Measurements from ENCODE around the gene LYPD1.
A peak's percentile ranks its signal among the peaks of the same experiment; 100 is the strongest.

Gene LYPD1

GRCh38 chr2:132668189-132668823 lies 1.7 kb downstream of the LYPD1 start:
- DNase-seq = no peak

- no peak for DNase-seq
Measured at GRCh38 chr2:132667706-132668105, 2.3 kb downstream of the LYPD1 start.

DNA sequence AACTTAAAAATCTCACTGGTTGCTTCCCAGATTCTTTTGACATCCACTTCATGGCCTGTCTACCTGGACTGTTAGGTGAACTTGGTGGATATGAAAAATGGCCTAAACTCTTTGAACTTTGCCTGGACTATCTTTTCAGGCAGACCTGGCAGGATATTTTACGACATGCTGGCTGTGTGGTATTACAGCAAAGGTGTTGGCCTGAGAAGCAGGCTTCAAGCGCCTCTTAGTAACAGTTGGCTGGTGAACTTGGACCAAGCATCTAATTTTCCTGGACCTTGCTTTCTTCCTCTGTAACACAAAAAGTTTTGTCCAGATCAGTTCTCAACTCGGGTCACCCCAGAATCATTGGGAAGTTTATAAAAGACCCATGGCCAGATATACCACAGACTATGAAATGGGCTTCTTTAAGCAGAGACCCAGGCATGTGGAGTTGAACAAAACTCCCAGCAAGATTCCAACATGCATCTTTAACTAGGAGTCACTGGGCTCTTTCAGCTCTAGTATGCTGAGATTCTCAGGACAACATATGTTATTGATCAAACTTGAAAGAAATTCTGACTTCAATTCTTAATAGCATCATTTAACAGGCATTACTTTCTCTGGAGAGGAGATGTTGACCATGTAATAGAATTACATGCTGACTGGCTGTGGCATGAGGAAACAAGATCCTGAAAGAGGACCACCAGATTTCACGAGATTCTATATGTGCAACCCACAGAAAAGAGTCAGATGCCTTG lies 4.4 kb downstream of the LYPD1 start:
- no peak for DNase-seq

GRCh38 chr2:132664096-132664495 lies 5.9 kb downstream of the LYPD1 start:
- no peak for DNase-seq

DNA sequence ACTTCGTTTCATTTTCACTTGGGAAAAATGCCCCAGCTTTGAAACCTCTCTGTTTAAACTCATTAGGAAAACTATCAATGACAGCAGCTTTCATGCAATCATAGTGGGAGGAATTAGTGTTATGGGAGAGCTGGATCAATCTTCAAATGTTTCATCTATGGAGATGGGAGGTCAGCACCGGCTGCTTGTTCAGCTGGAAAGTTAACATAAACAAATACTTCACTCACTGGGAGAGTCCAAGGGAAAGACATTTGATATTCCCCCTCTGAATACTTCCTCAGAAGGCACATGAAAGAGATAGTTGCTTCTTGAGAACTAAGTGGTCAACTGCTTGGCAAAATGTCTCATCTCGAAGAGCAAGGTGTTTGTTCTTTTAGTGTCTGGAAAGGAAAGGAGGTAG lies 7.3 kb downstream of the LYPD1 start:
- no peak for DNase-seq

DNA sequence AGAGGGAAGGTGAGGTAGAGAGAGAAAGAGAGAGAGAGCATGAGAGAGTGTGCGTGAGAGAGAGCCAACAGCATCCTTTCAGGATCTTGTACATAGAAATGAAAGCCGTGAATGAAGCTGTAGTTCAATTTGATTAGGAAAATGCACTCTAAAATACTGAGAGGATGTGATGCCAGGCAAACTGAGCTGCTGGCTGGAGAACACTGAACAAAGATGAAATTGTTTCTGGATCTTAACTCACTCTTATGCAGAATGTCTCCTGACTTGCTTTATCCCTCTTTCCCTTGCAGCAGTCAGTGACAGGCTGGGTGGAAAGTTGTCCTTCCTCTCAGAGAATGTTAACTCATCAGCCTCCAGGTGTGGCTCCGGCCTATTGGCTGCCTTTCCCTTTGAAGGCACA lies 10.7 kb downstream of the LYPD1 start:
- DNase-seq = no peak

DNA sequence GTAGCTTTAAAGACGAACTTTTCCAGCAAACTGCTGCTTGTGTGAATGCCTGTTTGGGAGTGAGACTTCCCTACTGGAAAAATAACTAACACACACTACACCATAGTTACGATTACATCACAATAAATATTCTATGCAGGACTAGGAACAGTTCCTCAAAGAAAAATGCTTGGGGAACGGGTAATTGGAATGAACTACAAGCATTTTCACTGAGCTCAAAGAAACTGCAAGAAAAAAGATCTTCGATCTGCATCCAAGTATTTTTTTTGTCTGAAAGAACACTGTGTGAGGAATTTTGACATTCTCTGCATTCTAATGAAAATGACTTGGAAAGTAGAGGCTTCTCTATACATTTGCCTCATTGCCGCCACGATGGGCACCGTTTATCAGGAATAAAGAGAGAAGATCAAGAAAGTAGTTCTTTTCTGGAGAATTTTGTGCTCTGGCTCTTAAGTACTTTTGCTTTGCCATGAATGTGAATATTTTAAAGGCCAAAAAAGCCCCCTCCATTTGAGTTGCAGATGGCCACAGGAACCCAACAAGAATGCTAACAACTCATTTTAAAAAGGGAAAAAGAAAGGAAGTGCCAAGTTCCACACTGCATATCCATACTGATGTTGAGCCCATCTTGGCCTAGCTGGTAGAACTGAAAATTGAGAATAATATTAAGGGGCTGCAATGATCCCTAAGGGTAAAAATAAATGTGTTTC lies 13.6 kb downstream of the LYPD1 start:
- no peak for DNase-seq

DNA sequence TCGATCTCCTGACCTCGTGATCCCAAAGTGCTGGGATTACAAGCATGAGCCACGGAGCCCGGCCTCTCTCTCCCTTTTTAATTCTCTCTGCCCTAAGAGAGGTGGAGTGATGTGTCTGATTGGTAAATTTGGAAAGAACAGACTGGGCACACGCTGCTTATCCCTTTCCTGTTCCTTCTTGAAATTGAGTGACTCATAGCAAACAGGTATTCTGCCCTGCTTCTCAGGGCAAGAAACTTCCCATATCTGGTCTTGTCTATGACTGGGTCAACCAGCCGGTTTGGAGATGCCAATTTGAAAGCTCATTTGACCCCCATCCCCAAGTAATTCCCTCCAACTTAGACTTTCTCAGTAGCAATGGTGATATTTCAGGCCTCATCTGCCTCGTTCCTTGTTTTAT lies 15.0 kb downstream of the LYPD1 start:
- DNase-seq = no peak

- no peak for DNase-seq
Measured at GRCh38 chr2:132654335-132654734, 15.7 kb downstream of the LYPD1 start.

- no peak for DNase-seq
Measured at GRCh38 chr2:132652474-132652873, 17.5 kb downstream of the LYPD1 start.

DNA sequence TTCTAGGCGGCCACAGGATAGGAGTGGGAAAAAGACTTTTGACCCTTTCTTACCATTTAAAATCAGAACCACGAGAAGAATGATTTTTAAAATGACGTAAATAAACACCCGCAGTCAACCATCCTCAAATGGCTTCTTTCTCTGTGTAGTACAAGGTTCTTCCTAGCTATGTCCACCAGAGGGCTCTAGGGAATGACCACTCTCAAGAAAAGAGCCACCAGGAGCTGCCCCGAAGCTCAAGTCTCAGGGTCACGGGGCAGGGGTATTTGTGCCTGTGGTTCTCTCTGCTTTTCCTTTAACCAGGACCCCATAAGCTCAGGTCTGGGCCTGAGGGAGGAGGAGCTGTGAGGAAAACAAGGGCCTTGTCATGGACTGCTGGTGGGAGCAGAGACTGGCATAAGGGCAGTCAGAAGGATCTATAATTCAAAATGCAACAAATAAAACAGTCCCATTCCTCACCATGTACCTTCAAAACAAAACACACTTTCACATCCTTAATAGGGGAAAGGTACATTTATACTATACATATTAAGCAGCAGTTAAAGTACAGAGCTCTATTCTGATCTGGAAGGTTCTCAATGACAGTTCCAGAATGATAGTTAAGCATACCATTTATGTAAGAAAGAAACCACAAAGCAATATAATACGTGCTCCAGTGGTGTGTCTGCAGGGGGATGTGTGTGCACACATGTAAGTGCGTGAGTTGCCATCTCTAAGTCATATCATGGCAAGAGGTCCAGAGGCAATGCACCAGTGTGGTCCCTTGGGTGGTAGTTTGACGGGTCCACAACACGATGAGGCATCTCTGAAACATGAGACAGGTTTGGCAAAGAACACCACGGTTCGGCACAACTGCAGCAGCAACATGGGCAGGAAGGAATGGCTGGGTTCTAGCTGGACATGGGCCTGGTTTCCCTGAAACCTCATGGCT lies 18.6 kb downstream of the LYPD1 start:
- DNase-seq = peak; percentile 4

GRCh38 chr2:132646540-132647108 lies 23.4 kb downstream of the LYPD1 start:
- no peak for DNase-seq

GRCh38 chr2:132645722-132646539 lies 24.1 kb downstream of the LYPD1 start:
- peak; percentile 36 for DNase-seq

GRCh38 chr2:132645176-132645575 lies 24.8 kb downstream of the LYPD1 start:
- no peak for DNase-seq

GRCh38 chr2:132642415-132642814 lies 27.6 kb downstream of the LYPD1 start:
- DNase-seq = no peak

DNA sequence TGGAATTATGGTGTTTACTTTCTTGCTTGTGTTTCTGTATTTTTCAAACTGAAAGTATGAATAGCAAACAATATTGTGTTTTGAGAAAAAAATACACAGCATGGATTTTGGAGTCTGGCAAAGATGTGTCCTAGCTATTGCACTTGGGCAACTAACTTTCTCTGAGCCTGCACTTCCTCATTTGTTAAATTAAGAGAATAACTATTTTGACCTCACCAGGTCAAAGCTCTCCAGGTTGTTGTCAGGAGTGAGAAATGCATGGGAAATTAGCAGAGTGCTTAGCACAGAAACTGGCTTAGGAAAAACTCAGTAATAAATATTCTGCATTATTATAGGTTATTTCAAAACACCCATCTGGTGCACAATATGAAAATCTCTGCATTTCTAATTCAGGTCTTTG lies 28.2 kb downstream of the LYPD1 start:
- no peak for DNase-seq

DNA sequence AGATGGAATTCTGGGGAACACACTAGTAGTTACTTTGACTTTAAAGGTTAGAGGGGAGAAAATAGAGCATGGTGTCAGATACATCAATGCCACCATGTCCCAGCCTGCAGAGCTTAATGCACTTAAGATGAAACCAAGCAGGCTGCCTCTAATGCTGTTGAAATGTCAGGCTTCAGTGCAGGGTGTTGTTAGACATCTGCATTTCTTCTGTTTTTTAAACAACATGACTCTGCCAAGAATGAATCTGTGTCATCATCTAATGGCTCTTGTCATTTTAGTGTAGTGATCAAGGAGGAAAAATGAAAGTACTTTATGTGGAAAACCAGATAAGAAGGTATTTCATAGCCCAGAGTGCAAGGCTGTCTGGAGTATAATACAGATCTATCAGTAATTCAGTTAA lies 29.9 kb downstream of the LYPD1 start:
- no peak for DNase-seq

DNA sequence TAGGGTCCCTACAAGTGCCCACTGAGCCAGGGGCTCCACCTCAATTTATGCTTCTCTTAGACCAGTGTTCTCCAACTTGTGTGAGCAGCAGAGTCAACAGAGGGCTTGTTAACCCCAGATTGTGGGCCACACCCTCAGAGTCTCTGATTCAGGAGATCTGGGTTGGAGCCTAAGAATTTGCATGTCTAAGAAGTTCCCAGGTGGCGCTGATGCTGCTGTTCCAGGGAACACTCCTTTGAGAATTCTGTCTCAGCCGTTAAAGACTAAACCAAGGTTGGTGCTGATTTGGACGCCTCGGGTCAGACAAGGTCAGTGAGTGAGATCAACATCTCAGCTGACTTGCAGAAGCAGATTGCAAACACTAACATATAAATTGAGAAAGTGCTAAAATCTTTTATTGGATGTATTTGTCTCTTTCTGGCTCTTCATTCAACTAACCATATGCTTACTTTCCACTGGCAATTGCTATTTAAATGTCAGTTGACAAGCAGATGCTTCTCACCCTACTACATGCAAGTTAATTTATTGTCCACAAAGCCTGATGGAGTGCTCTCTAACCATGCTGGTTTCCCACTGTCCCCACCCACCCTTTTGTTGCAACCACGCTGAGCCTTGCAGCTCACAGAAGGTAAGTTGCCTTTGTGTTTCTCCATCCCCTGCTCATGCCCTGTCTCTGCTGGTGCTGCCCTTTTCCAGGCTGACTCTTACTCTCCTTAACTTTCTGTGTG lies 31.5 kb downstream of the LYPD1 start:
- DNase-seq = no peak

- DNase-seq = no peak
Measured at GRCh38 chr2:132636346-132636745, 33.7 kb downstream of the LYPD1 start.

DNA sequence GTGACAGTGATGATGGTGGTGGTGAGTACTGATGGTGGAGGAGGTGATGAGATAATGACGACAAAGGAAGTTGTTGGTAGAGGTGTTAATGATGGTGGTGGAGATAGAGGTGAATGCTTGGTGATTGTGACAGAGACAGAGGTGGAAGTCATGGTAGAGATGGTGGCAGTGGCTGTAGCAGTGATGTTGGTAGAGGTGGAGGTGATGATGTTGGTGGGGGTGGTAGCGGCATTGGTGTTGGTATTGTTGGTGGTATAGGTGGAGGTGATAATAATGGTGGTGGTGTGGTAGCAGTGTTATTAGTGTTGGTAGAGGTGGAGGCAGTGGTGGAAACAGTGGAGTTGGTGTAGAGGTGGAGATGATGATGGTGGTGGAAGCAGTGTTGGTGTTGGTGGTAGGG lies 36.4 kb downstream of the LYPD1 start:
- no peak for DNase-seq
